Activated CD8-positive, alpha-beta memory T cell treated with anti-CD3 and anti-CD28 coated beads, Interleukin-2, amount 50 U/mL, for 4 hours (primary cell): ENCODE measurements around the gene RXFP4.
"Not testable (repeated sequence)": the region's sequence is repeated elsewhere in the genome, so short reads cannot be mapped to it uniquely, and the experiment has no call there.

Experiments
- DNase-seq: peaks from one replicate; pipeline ENCODE4 v3.0.0-alpha.2; 2020

The RXFP4 gene, protein sequence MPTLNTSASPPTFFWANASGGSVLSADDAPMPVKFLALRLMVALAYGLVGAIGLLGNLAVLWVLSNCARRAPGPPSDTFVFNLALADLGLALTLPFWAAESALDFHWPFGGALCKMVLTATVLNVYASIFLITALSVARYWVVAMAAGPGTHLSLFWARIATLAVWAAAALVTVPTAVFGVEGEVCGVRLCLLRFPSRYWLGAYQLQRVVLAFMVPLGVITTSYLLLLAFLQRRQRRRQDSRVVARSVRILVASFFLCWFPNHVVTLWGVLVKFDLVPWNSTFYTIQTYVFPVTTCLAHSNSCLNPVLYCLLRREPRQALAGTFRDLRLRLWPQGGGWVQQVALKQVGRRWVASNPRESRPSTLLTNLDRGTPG

GRCh38 chr1:155940993-155941844, at the start of gene RXFP4:
Gene RXFP4 (plus strand): TSS chr1:155941638. CDS start chr1:155941710, 72 bp downstream.
- no peak for DNase-seq

DNA sequence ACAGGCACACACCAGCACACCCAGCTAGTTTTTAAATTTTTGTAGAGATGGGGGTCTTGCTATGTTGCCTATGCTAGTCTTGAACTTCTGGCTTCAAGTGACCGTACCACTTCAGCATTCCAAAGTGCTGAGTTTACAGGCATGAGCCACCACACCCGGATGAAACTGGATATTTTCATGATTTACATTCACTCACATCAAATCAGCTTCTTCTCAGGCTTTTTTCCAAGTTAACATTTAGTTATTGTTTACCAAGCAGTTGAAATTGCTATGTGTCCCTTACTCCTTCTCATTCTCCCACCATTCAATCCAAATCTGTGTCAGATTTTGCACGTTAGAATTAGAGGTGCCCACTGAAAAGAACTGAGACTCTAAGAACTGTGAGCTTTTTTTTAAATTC, 48.6 kb upstream of the RXFP4 start:
- no peak for DNase-seq

- no peak for DNase-seq
Observed at GRCh38 chr1:155893389-155894142, 47.9 kb upstream of the RXFP4 start.

DNA sequence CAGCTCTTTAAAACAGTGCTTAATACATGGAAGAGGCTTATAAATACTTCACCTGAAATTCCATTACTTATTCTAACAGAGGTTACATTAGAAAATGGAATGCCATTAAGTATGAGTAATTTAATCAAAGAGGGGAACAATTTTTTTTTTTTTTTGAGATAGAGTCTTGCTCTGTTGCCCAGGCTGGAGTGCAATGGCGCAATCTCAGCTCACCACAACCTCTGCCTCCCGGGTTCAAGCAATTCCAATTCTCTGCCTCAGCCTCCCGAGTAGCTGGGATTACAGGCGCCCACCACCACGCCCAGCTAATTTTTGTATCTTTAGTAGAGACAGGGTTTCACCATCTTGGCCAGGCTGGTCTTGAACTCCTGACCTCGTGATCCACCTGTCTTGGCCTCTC, 45.8 kb upstream of the RXFP4 start:
- DNase-seq: not testable (repeated sequence)

- not testable (repeated sequence) for DNase-seq
Observed at GRCh38 chr1:155896476-155896875, 45.0 kb upstream of the RXFP4 start.

- DNase-seq: no peak
Observed at GRCh38 chr1:155897746-155898145, 43.7 kb upstream of the RXFP4 start.

DNA sequence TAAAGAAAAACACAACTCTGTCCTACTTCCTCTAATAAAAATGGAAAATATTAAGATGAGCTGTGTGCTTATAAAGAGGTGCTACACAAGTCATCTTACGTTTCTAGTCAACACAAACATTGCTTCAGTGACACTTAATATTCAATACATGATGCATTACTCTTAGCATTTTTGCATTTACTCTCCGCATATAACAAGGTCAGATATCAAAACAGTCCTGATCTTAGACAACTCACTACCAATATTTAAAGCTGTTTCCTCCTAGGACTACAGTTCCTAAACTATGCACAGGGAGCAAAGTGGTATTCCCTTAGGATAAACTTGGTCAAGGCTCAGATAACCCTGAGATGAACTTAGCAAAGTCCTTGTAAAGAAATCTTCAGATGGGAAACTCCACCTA, 42.5 kb upstream of the RXFP4 start:
- DNase-seq: no peak

DNA sequence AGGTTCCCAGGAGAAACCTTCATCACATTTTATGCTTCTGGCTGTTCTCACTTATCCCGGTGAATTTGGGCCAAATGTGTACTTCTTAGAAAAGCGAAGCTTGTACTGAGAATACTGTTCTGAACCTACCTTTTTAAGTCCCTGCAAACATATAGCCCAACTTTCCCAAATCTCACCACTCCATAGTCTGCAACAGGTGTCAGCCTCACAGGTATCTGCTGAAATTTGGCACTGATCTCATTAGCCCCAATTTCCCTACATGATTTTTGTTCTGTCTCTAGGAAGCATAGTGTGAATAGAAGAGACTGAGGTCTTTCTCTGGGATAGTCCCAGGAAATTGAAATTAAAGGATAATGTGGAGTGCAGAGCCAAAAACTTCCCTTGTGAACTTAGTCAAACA, 41.8 kb upstream of the RXFP4 start:
- DNase-seq: no peak

- DNase-seq: no peak
Observed at GRCh38 chr1:155900161-155900560, 41.3 kb upstream of the RXFP4 start.

DNA sequence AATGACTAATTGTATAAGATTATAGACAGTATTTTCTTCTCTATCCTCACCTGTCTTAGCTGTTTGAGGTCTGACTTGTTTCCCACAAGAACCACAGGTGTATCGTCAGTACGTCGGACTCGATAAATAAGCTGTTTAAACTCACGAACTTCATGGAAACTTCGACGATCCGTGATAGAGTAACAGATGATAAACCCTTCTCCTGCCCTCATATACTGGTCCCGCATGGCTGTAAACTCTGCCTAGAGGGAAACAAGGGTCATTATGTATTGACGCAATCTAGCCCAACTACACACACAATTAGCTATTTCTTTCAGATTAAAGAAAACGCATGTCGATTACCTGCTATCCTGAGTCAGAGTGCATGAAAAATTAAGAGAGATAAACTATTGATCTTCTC, 37.2 kb upstream of the RXFP4 start:
- no peak for DNase-seq

DNA sequence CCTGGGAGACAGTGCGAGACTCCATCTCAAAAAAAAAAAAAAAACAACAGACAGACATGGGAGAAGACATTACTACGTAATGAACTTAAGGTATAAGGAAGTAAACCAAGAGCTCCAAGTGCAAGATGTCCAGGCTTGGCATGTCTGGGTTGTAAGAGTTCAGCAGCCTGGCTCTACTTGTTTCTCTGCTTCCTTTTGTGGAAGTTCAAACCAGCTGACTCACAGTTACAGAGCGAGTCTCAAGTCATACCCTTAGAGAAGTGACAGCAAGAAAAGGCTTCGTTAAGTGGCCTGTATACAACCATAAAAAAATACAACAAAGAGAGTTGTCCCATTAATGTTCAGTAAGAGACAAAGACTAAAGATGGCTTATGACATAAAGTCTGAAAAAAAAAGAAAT, 31.5 kb upstream of the RXFP4 start:
- DNase-seq: no peak

- DNase-seq: no peak
Observed at GRCh38 chr1:155910621-155911121, 30.8 kb upstream of the RXFP4 start.

- peak; percentile 83 for DNase-seq
Observed at GRCh38 chr1:155911156-155912055, 30.0 kb upstream of the RXFP4 start, which contains the start of gene RIT1. Gene RIT1 (minus strand): TSS chr1:155911349. CDS start chr1:155910761, 588 bp downstream.

- no peak for DNase-seq
Observed at GRCh38 chr1:155912056-155912536, 29.3 kb upstream of the RXFP4 start.

GRCh38 chr1:155913969-155914757, 27.3 kb upstream of the RXFP4 start:
- no peak for DNase-seq

DNA sequence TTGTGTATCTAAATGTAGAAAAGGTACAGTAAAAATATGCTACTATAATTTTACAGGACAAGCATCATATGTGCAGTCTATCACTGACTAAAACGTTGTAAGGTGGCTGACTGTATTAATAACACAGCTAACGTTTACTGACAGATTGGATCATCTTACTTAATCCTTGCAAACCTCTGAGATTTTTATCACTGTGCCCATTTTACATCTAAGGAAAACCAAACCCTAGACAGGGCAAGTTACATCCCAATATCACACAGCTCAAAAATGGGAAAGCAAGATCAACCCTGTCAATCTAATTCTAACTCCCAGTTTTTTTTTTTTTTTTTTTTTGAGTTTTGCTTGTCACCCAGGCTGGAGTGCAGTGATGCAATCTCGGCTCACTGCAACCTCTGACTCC, 22.8 kb upstream of the RXFP4 start:
- no peak for DNase-seq

GRCh38 chr1:155919801-155920200, 21.6 kb upstream of the RXFP4 start:
- no peak for DNase-seq

- no peak for DNase-seq
Observed at GRCh38 chr1:155920717-155921116, 20.7 kb upstream of the RXFP4 start.

DNA sequence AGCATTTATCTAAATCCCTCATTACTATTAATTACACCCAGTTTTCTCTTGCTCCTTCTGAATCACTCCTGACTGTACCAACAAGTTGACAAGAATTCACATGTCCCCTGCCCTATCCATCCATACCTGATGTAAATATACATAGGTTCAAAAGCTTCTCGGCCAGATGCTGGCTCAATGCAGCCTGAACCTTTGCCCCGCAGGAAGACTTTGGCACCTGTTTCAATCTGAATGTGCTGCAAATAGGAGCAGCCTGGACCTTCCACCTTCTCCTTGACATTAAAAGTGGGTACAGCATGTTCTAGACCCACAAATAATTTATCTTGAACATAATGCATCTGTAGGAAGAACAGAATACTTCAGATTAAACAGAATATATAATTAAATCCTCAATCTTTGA, 15.9 kb upstream of the RXFP4 start:
- no peak for DNase-seq

DNA sequence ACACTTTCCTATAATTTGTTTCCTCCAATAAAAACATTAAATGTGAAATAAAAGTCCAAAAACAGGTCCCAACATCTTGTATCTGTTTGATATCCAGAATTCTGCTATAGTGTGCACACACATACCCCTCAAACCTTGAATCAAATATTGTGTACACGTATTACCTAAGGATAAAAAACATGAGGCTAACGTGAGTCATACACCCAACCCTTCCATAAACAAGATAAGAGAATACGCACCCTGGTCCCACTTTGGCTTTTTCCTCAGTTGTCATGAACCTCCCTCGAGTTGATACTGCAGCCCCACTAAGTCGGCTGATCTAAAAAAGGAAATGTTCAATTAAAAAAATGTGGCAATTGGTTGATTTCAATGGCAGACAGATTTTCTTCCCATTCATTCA, 12.4 kb upstream of the RXFP4 start:
- no peak for DNase-seq

- not testable (repeated sequence) for DNase-seq
Observed at GRCh38 chr1:155930725-155931124, 10.7 kb upstream of the RXFP4 start.
